GM20431 (cell line): ENCODE results near the gene OR10H5.
"Not testable (repeated sequence)": the region's sequence is repeated elsewhere in the genome, so short reads cannot be mapped to it uniquely, and the experiment has no call there.

Source experiments
- in situ Hi-C: fragments of 300-500 bp; cut with MseI, MboI; formaldehyde crosslinking; loops from one replicate; pipeline ENCODE4 v1.15.0; 2020; ENCODE audit warnings: low sequenced_read_pairs; ENCODE audit not compliant: unreplicated experiment

OR10H5 gene

GRCh38 chr19:15841875-15842569 lies 54.6 kb downstream of the OR10H5 start:
- in situ Hi-C loops, result no loop called here

GRCh38 chr19:15843203-15843893 lies 55.9 kb downstream of the OR10H5 start:
- in situ Hi-C loops, result no loop called here

GRCh38 chr19:15843894-15844222 lies 56.4 kb downstream of the OR10H5 start:
- in situ Hi-C loops, result not testable (repeated sequence)

GRCh38 chr19:15846923-15847322 lies 59.5 kb downstream of the OR10H5 start:
- in situ Hi-C loops, result no loop called here

- in situ Hi-C loops, result no loop called here
Observed at GRCh38 chr19:15850385-15850784, 62.9 kb downstream of the OR10H5 start.
